GM10266 (cell line): Measurements from ENCODE around the gene RAP1GAP2.

Source experiments
- DNase-seq: peaks from one replicate; pipeline ENCODE4 v3.0.0; 2012; ENCODE audit errors: extremely low spot score
- CTCF ChIP-seq: IDR thresholded peaks from 2 replicates; pipeline ENCODE4 v1.5.1; 2012; ENCODE audit warnings: mild to moderate bottlenecking, low read depth; ENCODE audit not compliant: control insufficient read depth, insufficient read depth; ENCODE audit errors: missing control alignments

RAP1GAP2 gene

GRCh38 chr17:2912754-2913153, 116.5 kb downstream of the RAP1GAP2 start:
- no peak for TF ChIP-seq CTCF

DNA sequence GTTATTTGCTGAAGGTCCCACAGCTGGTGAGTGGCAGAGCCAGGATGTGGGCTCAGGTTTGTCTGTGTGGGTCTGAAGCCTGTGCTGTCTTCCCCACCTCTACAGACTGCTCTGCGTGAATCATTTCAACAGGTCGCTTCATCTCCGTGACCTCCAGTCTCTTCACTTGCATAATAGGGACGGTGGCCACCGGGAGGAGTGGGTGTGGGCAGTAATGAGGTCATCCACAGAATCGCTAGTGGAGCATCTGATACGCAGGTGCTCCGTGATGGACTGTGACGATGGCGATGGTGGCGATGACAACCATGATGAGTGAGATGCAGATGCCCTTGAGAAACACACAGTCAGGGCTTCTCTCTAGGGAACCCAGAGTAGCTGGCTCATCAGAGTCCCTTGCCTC, 120.2 kb downstream of the RAP1GAP2 start:
- DNase-seq, result no peak
- TF ChIP-seq CTCF, result no peak

More at GRCh38 chr17:2912754-2913153, 116.5 kb downstream of the RAP1GAP2 start:
- DNase-seq, result no peak

GRCh38 chr17:2921443-2921842, 125.2 kb downstream of the RAP1GAP2 start:
- no peak for DNase-seq
- no peak for TF ChIP-seq CTCF

DNA sequence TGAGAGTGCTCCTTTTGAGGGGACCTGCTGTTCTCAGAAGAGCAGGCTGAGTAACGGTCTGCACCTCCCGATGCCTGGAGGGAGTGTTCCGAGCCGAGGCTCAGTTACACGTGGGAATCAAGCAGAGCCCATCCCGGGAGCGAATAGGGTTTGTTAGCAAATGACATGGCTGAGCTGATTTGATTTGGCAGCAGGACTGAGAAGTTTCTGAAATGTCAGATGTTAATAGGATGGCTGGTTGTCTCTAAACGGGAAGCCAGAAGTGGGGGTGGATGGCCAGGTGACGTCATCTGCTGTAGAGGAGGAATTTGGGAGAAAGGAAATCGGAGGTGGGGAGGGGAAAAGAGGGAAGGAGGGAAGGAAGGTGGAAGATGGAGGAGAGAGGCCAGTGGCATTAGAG, 128.0 kb downstream of the RAP1GAP2 start:
- no peak for DNase-seq
- TF ChIP-seq CTCF, result no peak

DNA sequence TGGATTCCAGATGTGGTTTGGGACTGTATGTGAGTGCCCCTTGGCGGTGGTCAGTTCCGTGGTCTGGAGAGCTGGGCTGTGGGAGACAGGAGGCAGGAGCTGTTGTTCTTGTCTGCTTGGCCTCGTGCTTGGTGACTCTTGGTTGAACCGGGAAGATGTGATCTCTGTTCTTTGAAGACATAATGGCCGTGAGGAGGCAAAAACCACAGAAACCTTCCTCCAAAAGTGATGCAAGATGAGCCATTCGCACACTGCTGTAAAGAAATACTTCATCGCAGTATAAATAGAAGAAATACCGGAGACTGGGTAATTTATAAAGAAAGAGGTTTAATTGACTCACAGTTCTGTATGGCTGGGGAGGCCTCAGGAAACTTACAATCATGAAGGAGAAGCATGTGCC, 128.8 kb downstream of the RAP1GAP2 start:
- no peak for DNase-seq
- TF ChIP-seq CTCF, result no peak

DNA sequence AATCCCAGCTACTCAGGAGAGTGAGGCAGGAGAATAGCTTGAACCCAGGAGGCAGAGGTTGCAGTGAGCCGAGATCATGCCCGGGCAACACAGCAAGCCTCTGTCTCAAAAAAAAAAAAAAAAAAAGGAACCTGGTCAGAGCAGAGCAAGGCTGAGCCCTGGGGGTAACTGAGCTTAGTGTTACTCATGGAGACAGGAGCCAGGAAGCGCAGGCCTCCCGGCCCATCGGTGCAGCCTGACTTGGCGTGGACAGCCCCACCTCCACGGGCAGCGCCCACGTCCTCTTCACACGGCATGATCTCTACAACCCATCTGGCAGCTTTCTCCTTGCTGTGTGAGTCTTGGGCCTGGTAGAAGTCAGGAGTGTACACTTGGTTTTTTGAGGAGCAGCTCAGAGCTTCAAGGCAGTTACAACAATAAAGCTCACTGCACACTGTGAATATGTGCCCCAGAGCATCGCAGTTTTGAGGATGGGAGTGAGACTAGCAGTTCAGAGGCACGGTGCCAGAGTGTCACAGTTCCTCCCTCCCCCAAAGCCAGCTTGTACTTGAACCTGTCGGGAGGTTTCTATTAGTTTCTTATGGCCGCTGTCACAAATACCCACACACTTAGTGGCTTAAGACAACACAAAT, 129.9 kb downstream of the RAP1GAP2 start:
- no peak for DNase-seq

GRCh38 chr17:2928294-2928890, 132.2 kb downstream of the RAP1GAP2 start:
- no peak for DNase-seq
- TF ChIP-seq CTCF, result no peak

More for the DNA sequence above, 129.9 kb downstream of the RAP1GAP2 start:
- no peak for TF ChIP-seq CTCF
